Measurements from ENCODE around the gene SOAT2.

Gene SOAT2

DNA sequence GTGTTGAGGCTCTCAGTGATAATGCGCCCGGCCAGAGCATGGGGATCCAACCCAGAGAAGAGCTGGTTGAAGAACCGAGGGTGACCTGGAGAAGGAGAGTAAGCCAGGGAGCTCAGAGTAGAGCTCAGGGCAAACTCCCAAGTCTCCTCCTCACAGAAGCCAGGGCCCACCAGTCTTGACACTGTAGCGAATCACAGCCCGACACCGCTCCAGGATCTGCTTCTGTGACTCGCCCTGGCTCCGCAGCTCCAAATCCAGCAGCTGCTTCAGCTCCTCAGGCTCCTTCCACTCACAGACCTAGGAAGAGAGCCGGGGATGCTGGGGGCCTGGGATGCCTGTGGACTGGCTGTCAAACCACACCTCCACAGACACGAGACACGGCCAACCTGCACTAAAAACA lies 69.1 kb downstream of the SOAT2 start:
- H3K27me3 ChIP-seq (ENCODE audit: control insufficient read depth in 1 of 2, insufficient read depth in 2 of 2, low read length in 2 of 2), result no peaks in the 10 kb centered on the region
- peak overlapping the region in 1 of 2 donors; percentile 9 for H3K9ac ChIP-seq (ENCODE audit: low read length in 2 of 2)
- no peak overlapping the region for H3K27ac ChIP-seq (ENCODE audit: low read length)
- no peaks in the 10 kb centered on the region for H3K9me3 ChIP-seq (ENCODE audit: control insufficient read depth in 2 of 2, low read length in 2 of 2)
- peaks cover 9 to 19% of the 10 kb centered on the region in 2 donors for H3K36me3 ChIP-seq (ENCODE audit: control insufficient read depth in 2 of 2, insufficient read depth in 2 of 2, low read length in 2 of 2)
- H3K4me3 ChIP-seq (ENCODE audit: low read length in 2 of 2), result no peak overlapping the region
- peaks cover 3% of the 10 kb centered on the region for H3K4me1 ChIP-seq (ENCODE audit: control insufficient read depth, insufficient read depth, low read length)

DNA sequence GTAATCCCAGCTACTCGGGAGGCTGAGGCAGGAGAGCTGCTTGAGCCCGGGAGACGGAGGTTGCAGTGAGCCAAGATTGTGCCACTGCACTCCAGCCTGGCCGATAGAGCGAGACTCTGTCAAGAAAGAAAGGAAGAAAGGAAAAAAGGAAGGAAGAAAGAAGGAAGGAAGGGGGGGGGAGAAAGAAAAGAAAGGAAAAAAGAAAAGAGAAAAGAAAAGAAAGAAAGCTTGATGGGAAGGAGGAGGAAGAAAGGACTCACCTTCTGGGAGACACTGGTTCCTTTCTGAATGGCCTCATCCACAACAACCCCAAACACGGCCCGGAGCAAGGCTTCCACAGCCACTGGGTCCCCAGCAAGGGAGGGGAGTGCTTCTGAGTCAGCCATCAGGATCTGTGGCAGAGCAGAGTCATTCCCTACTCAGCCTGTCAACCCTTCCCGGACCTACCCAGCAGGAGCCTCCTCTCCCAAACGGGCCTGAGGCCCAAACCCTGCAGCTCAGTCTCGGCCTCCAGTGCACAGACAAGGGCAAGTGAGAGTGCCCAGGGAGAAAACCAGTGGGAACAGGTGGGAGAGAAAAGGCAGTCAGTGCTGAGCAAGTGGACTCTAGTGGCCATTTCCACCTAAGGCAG lies 69.9 kb downstream of the SOAT2 start:
- Histone ChIP-seq H3K9ac (ENCODE audit: low read length in 2 of 2) (no peak overlapping the region), H3K27me3 (ENCODE audit: control insufficient read depth in 1 of 2, insufficient read depth in 2 of 2, low read length in 2 of 2) (no peaks in the 10 kb centered on the region), H3K27ac (ENCODE audit: low read length) (no peak overlapping the region), H3K4me3 (ENCODE audit: low read length in 2 of 2) (no peak overlapping the region), H3K9me3 (ENCODE audit: control insufficient read depth in 2 of 2, low read length in 2 of 2) (no peaks in the 10 kb centered on the region), H3K4me1 (ENCODE audit: control insufficient read depth, insufficient read depth, low read length) (peaks cover 3% of the 10 kb centered on the region), H3K36me3 (ENCODE audit: control insufficient read depth in 2 of 2, insufficient read depth in 2 of 2, low read length in 2 of 2) (peaks cover 9 to 17% of the 10 kb centered on the region in 2 donors)

Measured in stomach smooth muscle (tissue), 2 donors.